HG03060 (cell line): ENCODE results near the gene HIVEP1.
A peak's percentile ranks its signal among the peaks of the same experiment; 100 is the strongest.

ENCODE experiments used
- ATAC-seq: cut with Tn5 transposase; IDR thresholded peaks from one replicate; pipeline ENCODE4 v1.9.1; 2021; ENCODE audit warnings: low read depth, moderate number of reproducible peaks; ENCODE audit not compliant: unreplicated experiment

Gene HIVEP1

GRCh38 chr6:12111363-12111670 is 99.2 kb downstream of the HIVEP1 start:
- no peak for ATAC-seq

- ATAC-seq: no peak
Observed at GRCh38 chr6:12112540-12113189, 100.6 kb downstream of the HIVEP1 start.

- ATAC-seq: no peak
Observed at GRCh38 chr6:12113190-12113577, 101.1 kb downstream of the HIVEP1 start.

- no peak for ATAC-seq
Observed at GRCh38 chr6:12114055-12114503, 102.0 kb downstream of the HIVEP1 start.

- ATAC-seq: no peak
Observed at GRCh38 chr6:12115001-12115400, 102.9 kb downstream of the HIVEP1 start.

GRCh38 chr6:12115492-12115891 is 103.4 kb downstream of the HIVEP1 start:
- ATAC-seq: no peak

- ATAC-seq: no peak
Observed at GRCh38 chr6:12116264-12116800, 104.2 kb downstream of the HIVEP1 start.

GRCh38 chr6:12116978-12117377 is 104.9 kb downstream of the HIVEP1 start:
- ATAC-seq: no peak

- no peak for ATAC-seq
Observed at GRCh38 chr6:12118607-12119006, 106.5 kb downstream of the HIVEP1 start.

- peak; percentile 48 for ATAC-seq
Observed at GRCh38 chr6:12119085-12119588, 107.0 kb downstream of the HIVEP1 start.

GRCh38 chr6:12125396-12125795 is 113.3 kb downstream of the HIVEP1 start:
- no peak for ATAC-seq

GRCh38 chr6:12126051-12126450 is 113.9 kb downstream of the HIVEP1 start:
- ATAC-seq: no peak

GRCh38 chr6:12129523-12129922 is 117.4 kb downstream of the HIVEP1 start:
- ATAC-seq: no peak

GRCh38 chr6:12132351-12133222 is 120.5 kb downstream of the HIVEP1 start:
- ATAC-seq: no peak

- no peak for ATAC-seq
Observed at GRCh38 chr6:12134581-12134980, 122.5 kb downstream of the HIVEP1 start.

- no peak for ATAC-seq
Observed at GRCh38 chr6:12134991-12135390, 122.9 kb downstream of the HIVEP1 start.

- no peak for ATAC-seq
Observed at GRCh38 chr6:12136905-12137304, 124.8 kb downstream of the HIVEP1 start.

GRCh38 chr6:12137480-12137879 is 125.4 kb downstream of the HIVEP1 start:
- ATAC-seq: no peak

GRCh38 chr6:12138381-12138780 is 126.3 kb downstream of the HIVEP1 start:
- ATAC-seq: no peak

GRCh38 chr6:12138936-12139335 is 126.8 kb downstream of the HIVEP1 start:
- ATAC-seq: no peak

- no peak for ATAC-seq
Observed at GRCh38 chr6:12147557-12148316, 135.6 kb downstream of the HIVEP1 start.
